ENCODE measurements around the gene CDYL.

CDYL gene

GRCh38 chr6:4731996-4732395, 44.2 kb upstream of the CDYL start:
- H3K36me3 ChIP-seq (ENCODE audit: insufficient read depth, low read length), result no peaks in the 10 kb centered on the region
- TF ChIP-seq, protein P1, sequence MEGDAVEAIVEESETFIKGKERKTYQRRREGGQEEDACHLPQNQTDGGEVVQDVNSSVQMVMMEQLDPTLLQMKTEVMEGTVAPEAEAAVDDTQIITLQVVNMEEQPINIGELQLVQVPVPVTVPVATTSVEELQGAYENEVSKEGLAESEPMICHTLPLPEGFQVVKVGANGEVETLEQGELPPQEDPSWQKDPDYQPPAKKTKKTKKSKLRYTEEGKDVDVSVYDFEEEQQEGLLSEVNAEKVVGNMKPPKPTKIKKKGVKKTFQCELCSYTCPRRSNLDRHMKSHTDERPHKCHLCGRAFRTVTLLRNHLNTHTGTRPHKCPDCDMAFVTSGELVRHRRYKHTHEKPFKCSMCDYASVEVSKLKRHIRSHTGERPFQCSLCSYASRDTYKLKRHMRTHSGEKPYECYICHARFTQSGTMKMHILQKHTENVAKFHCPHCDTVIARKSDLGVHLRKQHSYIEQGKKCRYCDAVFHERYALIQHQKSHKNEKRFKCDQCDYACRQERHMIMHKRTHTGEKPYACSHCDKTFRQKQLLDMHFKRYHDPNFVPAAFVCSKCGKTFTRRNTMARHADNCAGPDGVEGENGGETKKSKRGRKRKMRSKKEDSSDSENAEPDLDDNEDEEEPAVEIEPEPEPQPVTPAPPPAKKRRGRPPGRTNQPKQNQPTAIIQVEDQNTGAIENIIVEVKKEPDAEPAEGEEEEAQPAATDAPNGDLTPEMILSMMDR (IDR thresholded peaks at IDR 0.05; ENCODE audit: low read length), result no peak
- TF ChIP-seq EZH2 (IDR thresholded peaks at IDR 0.05; ENCODE audit: borderline replicate concordance, low read length), result no peak
- no peaks in the 10 kb centered on the region for H3K9me2 ChIP-seq (ENCODE audit: low read depth, low read length)
- no peak overlapping the region for H2AFZ ChIP-seq (ENCODE audit: low read length)
- H3K9me3 ChIP-seq (ENCODE audit: low read length), result no peaks in the 10 kb centered on the region
- H3K4me1 ChIP-seq (ENCODE audit: insufficient read depth, low read length, severe bottlenecking), result no peaks in the 10 kb centered on the region
- H4K20me1 ChIP-seq (ENCODE audit: insufficient read depth, low read length), result no peaks in the 10 kb centered on the region
- no peaks in the 10 kb centered on the region for H3F3A ChIP-seq (ENCODE audit: insufficient read depth, low read length)
- H3K79me2 ChIP-seq (ENCODE audit: insufficient read depth, low read length), result no peaks in the 10 kb centered on the region
- H3K27ac ChIP-seq (ENCODE audit: low read depth, low read length, poor library complexity, severe bottlenecking), result no peak overlapping the region
- no peak overlapping the region for H3K4me2 ChIP-seq (ENCODE audit: low read length)
- no peak overlapping the region for H3K9ac ChIP-seq (ENCODE audit: low read length)
- no peaks in the 10 kb centered on the region for H3K27me3 ChIP-seq (ENCODE audit: insufficient read depth, low read length)
- no peak overlapping the region for H3K4me3 ChIP-seq (ENCODE audit: low read depth, low read length, poor library complexity, severe bottlenecking)

DNA sequence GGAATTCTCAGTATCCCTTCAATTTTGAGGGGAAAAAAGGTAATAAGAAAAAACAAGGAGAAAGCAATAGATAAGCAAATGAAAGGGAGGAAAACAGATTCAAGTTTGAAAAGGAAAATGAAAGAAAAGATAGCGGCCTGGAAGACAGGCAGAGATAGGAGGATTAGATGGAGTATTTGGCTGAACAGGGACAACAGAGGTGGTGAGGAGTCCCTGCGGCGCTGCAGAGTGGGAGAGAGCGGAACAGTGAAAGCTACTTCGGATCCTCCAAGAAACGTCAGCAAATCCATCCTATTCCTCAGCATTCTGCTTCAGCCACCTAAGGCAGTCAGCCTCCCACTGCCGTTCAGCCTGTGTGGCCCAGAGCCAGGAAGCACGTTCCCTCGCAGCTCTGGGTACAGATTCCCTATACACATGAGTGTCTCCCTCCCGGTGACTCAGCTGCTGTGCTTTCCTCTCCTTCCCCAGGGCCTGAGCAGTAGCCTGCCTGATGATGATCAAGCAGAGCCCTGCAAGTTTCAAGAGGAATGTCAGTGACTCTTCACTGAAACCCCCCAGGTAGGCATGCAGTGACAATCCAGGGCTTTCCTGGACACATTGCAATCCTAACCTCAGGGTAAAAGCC, 43.4 kb upstream of the CDYL start:
- Histone ChIP-seq H3K4me2 (ENCODE audit: low read length) (no peak overlapping the region), H2AFZ (ENCODE audit: low read length) (no peak overlapping the region), H3K27ac (ENCODE audit: low read depth, low read length, poor library complexity, severe bottlenecking) (no peak overlapping the region), H3K36me3 (ENCODE audit: insufficient read depth, low read length) (no peaks in the 10 kb centered on the region), H3K9me2 (ENCODE audit: low read depth, low read length) (no peaks in the 10 kb centered on the region), H3K9me3 (ENCODE audit: low read length) (no peaks in the 10 kb centered on the region), H3K4me3 (ENCODE audit: low read depth, low read length, poor library complexity, severe bottlenecking) (no peak overlapping the region), H3K4me1 (ENCODE audit: insufficient read depth, low read length, severe bottlenecking) (no peaks in the 10 kb centered on the region), H3K9ac (ENCODE audit: low read length) (no peak overlapping the region), H3K79me2 (ENCODE audit: insufficient read depth, low read length) (no peaks in the 10 kb centered on the region), H4K20me1 (ENCODE audit: insufficient read depth, low read length) (no peaks in the 10 kb centered on the region), H3K27me3 (ENCODE audit: insufficient read depth, low read length) (no peaks in the 10 kb centered on the region), H3F3A (ENCODE audit: insufficient read depth, low read length) (no peaks in the 10 kb centered on the region)
- TF ChIP-seq EZH2 (IDR thresholded peaks at IDR 0.05; ENCODE audit: borderline replicate concordance, low read length), result no peak
- TF ChIP-seq, protein P1 (IDR thresholded peaks at IDR 0.05; ENCODE audit: low read length), result no peak

DNA sequence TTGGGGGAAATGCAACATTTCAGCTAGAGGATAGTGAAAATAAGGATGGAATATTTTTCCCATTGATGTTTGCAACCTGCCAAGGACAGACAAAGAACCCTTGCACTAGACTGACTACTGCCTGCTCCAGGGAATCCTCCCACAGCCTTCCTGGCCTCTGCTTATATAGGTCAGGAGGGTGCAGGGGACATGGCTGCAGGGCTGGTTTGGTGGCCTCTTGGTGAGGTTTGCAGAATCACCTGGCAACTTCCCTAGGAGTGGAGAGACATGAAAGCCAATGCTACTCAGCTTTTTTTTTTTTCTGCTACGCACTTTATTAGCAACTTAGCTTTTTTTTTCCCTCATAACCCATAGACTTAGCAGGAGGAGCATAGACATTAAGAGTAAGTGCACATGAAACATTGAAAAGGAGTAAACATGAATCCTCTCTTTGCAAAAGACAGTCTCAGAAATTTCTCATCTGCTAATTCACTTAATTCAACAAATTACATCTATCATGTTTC, 39.8 kb upstream of the CDYL start:
- Histone ChIP-seq H3K4me1 (ENCODE audit: insufficient read depth, low read length, severe bottlenecking) (no peaks in the 10 kb centered on the region), H3K27ac (ENCODE audit: low read depth, low read length, poor library complexity, severe bottlenecking) (no peak overlapping the region), H3K27me3 (ENCODE audit: insufficient read depth, low read length) (no peaks in the 10 kb centered on the region), H3K4me2 (ENCODE audit: low read length) (no peak overlapping the region), H3K9me2 (ENCODE audit: low read depth, low read length) (no peaks in the 10 kb centered on the region), H3K4me3 (ENCODE audit: low read depth, low read length, poor library complexity, severe bottlenecking) (no peak overlapping the region), H4K20me1 (ENCODE audit: insufficient read depth, low read length) (no peaks in the 10 kb centered on the region), H3K9ac (ENCODE audit: low read length) (no peak overlapping the region), H3F3A (ENCODE audit: insufficient read depth, low read length) (no peaks in the 10 kb centered on the region), H3K79me2 (ENCODE audit: insufficient read depth, low read length) (no peaks in the 10 kb centered on the region), H2AFZ (ENCODE audit: low read length) (no peak overlapping the region), H3K9me3 (ENCODE audit: low read length) (no peaks in the 10 kb centered on the region), H3K36me3 (ENCODE audit: insufficient read depth, low read length) (no peaks in the 10 kb centered on the region)
- TF ChIP-seq, protein P1 (IDR thresholded peaks at IDR 0.05; ENCODE audit: low read length), result no peak
- no peak for TF ChIP-seq EZH2 (IDR thresholded peaks at IDR 0.05; ENCODE audit: borderline replicate concordance, low read length)
